HG03442 (cell line): Measurements from ENCODE around the gene GLI2.
A peak's percentile ranks its signal among the peaks of the same experiment; 100 is the strongest.

Experiments used
- ATAC-seq: cut with Tn5 transposase; IDR thresholded peaks from one replicate; pipeline ENCODE4 v1.9.1; 2021; ENCODE audit warnings: mild to moderate bottlenecking, moderate library complexity; ENCODE audit not compliant: unreplicated experiment

Gene GLI2

GRCh38 chr2:120735746-120736170 lies at the start of gene GLI2:
Gene GLI2, plus strand, starts transcription at chr2:120735868. Its CDS starts 61,453 bp downstream, at chr2:120797321.
- ATAC-seq: peak; percentile 60

- ATAC-seq: no peak
These were observed 49.7 kb upstream of the GLI2 start for GRCh38 chr2:120685974-120686297.

DNA sequence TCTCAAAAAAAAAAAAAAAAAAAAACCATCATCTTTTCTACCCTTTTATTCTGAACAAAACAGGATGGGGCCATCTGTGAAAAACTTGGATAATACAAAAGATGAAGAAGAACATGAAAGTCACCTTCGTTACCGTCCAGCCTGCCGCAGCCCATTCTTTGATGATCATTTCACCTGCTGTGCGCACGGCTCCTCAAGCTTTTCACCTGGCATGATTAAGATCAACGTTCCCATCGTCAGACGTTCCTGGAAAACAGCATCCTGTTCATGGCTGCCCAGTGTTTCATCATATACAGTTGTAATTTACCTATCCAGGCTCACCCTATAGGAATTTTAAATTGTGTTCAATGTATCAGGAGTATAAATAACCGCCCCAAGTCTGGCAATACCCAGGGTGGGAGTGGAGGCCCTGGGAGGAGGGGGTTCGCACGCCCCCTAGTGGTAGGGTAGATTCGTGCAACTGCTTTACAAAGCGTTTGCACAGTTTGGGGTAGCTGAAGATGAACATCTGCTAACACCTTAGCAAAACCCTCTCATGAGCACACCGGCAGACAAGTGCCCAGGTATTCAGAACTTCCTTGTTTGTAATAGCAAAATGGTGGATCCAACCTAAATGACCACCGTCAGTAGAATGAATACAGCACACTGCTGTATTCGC lies 49.0 kb upstream of the GLI2 start:
- no peak for ATAC-seq

- ATAC-seq: no peak
These were observed 48.5 kb upstream of the GLI2 start for GRCh38 chr2:120687210-120687609.

GRCh38 chr2:120690521-120690920 lies 45.1 kb upstream of the GLI2 start:
- ATAC-seq: no peak

GRCh38 chr2:120691410-120691809 lies 44.3 kb upstream of the GLI2 start:
- no peak for ATAC-seq

DNA sequence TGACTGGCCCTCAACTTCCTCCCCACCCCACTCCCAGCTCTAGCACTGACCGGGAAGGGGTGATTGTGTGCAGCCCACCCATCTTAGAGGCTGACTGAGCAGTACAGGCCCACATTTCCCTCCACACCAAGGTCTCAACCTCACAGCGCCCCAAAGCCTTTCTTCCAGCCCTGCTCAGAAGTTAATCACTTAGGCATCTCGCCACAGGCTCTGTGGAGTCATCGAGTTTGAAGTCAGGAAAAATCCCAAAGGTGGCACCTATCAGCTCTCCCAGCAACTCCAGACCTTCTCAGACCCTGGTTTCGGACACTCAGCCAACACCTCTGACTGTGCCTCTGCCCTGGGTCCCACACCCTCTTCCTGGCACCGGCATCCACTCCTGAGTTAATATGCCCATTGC lies 43.0 kb upstream of the GLI2 start:
- no peak for ATAC-seq

DNA sequence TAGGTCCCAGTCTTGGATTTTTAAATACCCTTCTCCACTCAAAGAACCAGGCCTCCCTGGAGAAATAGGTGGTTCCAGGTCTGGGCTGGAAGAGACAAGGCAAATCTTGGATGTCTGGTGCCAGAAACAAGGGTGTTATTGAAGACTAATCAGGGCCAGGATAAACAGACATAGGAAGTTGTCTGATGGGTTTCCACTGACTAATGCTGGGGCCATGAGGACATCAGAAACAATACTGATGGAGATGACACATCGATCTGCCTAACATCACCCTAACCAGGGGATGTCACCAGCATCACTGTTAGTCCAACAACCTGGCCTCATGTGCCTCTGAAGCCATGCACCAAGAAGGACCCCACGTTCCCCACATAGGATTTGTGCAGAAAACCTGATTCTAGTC lies 42.5 kb upstream of the GLI2 start:
- no peak for ATAC-seq

GRCh38 chr2:120694034-120694433 lies 41.6 kb upstream of the GLI2 start:
- ATAC-seq: no peak

DNA sequence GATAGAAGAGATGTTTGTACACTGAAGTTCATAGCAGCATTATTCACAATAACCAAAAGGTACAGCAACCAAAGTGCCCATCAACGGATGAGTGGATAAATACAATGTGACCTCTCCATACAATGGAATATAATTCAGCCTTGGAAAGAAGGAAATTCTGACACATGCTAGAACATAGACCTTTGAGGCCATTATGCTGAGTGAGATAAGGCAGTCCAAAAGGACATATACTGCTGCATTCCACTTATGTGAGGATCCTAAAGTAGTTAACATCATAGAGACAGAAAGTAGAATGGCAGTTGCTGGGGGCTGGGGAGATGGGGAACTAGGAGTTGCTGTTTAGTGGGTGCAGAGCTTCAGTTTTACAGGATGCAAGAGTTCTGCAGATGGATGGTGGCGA lies 38.2 kb upstream of the GLI2 start:
- no peak for ATAC-seq

- no peak for ATAC-seq
These were observed 36.4 kb upstream of the GLI2 start for GRCh38 chr2:120699292-120699691.

DNA sequence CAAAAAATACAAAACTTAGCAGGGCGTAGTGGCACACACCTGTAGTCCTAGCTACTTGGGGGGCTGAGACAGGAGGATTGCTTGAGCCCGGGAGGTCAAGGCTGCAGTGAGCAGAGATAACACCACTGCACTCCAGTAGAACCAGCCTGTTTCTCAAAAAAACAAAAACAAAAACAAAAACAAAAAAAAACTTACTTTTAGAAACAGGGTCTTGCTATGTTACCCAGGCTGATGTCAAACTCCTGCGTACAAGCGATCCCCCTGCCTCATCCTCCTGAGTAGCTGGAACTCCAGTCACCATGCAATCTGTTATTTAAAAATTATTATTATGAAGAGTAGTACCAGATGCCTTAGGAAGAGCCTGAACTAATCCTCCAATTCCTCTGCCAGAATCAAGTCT lies 35.0 kb upstream of the GLI2 start:
- ATAC-seq: no peak

DNA sequence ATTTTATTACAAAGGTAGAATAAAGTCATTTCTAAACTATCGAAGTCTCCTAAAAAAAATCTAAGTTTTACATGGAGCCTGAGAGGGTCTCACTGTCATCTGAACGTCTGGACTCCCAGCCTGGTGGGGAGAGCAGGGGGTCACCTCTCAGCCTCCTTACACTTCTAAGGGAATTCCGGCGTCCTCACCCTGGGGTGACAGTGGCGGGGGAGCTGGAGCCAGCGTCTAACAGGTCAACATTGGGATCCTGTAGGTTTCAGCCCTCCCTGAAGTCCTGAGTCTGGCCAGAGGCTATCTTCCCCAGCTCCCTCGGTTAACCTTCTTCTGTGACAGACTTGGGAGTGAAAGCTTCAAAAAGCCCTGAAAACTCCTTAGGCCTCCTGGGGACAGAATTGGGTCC lies 34.6 kb upstream of the GLI2 start:
- no peak for ATAC-seq

- no peak for ATAC-seq
These were observed 34.2 kb upstream of the GLI2 start for GRCh38 chr2:120701499-120701898.

DNA sequence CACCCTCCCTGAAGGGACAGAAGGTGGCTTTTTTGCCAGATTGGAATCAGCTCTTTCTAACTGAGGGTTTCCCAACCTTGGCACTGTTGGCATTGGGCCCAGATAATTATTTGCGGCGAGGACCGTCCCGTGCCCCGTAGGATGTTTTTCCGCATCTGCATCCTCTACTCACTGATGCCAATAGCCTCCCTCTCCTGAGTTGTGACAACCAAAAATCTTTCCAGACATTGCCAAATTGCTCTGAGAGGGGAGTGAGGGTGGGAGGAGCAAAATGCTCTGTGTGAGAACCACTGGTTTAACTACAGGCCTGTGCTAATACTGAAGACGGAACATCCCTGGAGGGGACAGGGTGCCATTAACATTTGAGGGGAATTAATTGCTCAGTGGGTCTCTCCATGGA lies 33.6 kb upstream of the GLI2 start:
- no peak for ATAC-seq

DNA sequence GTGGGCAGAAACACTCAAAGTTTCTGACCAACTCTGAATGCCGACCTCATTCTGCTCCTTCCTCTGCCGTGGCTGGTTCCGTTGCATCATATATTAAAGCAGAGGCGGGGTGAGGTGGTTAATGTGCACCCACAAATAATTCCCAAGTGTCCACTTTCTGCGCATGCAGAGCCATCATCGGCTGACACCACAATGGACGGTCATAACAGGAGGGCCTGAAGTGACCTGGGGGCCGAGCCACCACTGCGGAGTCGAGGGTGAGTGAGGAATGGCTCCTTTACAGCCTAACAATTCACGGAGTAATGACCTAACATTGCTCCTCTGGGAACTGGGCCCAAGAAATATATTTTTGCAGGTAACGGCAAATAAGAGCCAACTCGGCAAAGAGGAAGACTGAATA lies 32.9 kb upstream of the GLI2 start:
- no peak for ATAC-seq

DNA sequence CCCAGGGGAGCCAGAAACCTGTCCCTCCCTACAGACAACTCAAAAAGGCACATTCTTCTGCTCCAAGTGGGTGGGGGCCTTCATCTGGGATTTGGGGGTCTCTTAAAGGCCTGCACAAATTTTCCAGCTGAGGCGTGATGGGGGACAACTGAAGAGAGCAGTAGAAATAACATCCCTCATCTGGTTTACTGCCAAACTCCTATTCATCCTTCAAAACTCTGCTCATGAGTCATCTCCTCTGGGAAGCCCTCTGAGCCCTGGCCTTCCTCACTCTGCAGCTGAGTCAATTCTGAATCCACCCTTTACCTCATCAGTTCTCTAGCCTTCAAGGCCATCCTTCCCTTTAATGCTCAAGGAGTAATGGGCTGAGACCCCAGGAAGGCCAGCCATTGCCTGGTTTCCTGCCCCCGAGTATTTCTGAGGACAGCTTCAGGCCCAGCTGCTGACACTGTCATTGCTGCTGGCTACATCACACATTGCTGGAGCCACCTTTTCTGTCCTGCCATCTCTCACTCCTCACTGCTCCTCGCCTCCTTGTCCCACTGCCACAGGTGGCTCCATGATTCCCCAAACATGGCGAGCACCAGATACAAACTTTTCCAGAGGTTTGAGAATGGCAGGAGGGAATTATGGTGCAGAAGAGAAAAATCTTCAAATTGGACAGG lies 32.2 kb upstream of the GLI2 start:
- no peak for ATAC-seq

GRCh38 chr2:120704696-120705095 lies 31.0 kb upstream of the GLI2 start:
- no peak for ATAC-seq

DNA sequence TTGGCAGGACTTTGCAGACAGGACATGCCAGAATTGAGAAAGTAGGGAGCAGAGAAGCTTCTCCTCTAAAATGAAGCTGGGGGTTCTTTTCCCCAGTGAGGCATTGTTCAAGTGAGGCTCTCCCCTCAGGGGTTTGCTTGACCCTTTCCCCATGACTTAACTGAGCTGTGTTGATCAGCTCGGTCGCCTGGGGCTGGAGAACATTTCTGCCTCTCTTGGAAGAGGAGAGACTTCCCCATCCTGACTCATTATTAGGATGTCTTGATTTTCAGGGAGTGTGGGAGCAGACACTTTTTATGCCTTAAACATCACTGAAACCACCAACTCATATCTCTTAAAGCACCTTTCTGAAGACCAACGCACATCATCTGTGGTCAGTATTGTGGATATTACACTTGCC lies 27.9 kb upstream of the GLI2 start:
- no peak for ATAC-seq

DNA sequence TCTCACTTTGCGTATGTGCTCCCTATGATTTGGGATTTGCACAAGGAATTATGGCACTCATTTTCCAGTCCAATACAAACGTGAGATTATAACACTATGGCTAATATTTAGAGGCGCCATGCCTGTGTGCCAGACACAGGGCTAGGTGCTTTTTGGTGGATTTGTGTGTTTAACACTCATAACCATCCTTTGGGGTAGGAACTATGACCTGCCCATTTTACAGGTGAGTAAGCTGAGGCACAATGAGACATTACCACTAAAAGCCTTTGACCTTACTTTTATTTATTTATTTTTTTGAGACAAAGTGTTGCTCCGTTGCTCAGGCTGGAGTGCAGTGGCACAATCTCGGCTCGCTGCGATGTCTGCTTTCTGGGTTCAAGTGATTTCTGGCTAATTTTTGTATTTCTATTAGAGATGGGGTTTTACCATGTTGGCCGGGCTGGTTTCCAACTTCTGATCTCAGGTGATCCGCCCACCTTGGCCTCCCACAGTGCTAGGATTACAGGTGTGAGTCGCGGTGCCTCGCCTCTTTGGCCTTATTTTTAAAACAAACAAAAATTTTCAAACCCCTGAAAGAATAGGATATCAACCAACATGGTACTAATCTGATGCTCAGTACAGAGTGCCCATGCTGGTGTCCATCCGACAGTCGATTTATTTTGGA lies 26.6 kb upstream of the GLI2 start:
- no peak for ATAC-seq

DNA sequence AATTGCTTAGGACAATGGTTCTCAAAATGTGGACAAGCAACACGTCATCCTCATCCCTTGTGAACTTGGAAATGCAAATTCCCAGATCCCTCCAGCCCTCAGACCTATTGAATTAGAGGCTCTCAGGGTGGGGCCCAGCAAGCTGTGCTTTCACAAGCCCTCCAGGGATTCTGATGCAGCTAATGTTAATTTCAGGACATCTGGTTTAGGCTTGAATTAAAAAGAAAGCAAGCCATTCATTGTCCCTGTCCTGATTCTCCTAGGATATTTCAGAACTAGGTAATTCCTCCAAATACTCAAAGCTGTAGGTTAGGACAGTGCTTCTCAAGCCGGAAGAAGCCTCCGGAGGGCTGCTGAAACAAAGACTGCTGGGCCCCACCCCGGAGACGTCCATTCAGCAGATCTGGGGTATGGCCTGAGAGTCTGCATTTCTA lies 26.0 kb upstream of the GLI2 start:
- no peak for ATAC-seq

GRCh38 chr2:120710256-120710655 lies 25.4 kb upstream of the GLI2 start:
- no peak for ATAC-seq
